ENCODE data around the gene SPARC.

DNA sequence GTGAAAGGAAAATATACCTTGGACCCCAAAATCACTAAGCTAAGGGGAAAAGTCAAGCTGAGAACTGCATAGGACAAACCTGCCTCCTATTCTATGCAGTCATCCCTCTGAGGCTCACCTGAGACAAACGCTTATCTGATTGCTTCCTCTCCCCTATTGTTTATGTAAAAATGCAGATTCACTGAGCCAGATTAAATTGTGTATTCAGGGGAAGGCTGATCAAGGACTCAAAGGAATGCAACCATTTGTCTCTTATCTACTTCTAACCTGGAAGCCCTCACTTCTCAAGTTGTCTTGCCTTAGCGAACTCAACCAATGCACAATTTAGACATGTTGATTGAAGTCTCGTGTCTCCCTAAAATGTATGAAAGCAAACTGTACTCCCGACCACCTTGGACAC lies 13.3 kb downstream of the SPARC start:
- TF ChIP-seq, protein P1, sequence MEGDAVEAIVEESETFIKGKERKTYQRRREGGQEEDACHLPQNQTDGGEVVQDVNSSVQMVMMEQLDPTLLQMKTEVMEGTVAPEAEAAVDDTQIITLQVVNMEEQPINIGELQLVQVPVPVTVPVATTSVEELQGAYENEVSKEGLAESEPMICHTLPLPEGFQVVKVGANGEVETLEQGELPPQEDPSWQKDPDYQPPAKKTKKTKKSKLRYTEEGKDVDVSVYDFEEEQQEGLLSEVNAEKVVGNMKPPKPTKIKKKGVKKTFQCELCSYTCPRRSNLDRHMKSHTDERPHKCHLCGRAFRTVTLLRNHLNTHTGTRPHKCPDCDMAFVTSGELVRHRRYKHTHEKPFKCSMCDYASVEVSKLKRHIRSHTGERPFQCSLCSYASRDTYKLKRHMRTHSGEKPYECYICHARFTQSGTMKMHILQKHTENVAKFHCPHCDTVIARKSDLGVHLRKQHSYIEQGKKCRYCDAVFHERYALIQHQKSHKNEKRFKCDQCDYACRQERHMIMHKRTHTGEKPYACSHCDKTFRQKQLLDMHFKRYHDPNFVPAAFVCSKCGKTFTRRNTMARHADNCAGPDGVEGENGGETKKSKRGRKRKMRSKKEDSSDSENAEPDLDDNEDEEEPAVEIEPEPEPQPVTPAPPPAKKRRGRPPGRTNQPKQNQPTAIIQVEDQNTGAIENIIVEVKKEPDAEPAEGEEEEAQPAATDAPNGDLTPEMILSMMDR (IDR thresholded peaks at IDR 0.05; ENCODE audit: insufficient read depth, low read length): no peak
- TF ChIP-seq SPI1 (IDR thresholded peaks at IDR 0.05; ENCODE audit: borderline replicate concordance, low read depth) (no peak), POLR2AphosphoS5 (IDR thresholded peaks at IDR 0.05; ENCODE audit: low read depth) (no peak), GABPA (IDR thresholded peaks at IDR 0.05; ENCODE audit: low read depth) (no peak)

Data from HL-60 (cell line).